SW480 (cell line): ENCODE measurements around the gene XKR3.
"Not testable (repeated sequence)": the region's sequence is repeated elsewhere in the genome, so short reads cannot be mapped to it uniquely, and the experiment has no call there.

Source experiments
- DNase-seq: peaks from one replicate; pipeline ENCODE4 v3.0.0-alpha.2; 2016; ENCODE audit warnings: low spot score

XKR3 gene

GRCh38 chr22:16824716-16825687 is at the start of gene XKR3:
TSS of gene XKR3 (minus strand) at chr22:16825411. CDS start at chr22:16808073, 17,338 bp downstream.
- DNase-seq: peak; percentile 11

GRCh38 chr22:16869640-16870039 is 44.4 kb upstream of the XKR3 start:
- DNase-seq: not testable (repeated sequence)

DNA sequence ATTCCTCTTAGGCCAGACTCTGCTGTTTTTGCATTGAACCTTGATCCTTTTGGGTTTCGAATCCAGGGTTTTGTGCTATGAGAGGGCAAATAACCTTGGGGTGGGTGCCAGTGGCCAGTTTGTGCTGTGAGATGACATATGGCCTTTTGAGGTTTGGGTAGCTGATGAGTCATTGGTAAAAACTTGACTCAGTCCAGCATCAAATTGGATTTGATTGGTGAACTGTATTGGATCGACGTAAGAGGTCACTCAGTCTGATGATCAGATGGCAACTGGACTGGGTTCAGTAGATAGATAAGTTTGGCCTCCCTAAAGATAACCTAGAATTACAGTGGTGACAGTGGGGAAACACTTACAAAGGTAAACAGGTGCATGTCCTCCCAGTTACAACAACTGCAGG is 41.0 kb upstream of the XKR3 start:
- DNase-seq: no peak

- not testable (repeated sequence) for DNase-seq
Measured at GRCh38 chr22:16856851-16857250, 31.6 kb upstream of the XKR3 start.

GRCh38 chr22:16854631-16855030 is 29.4 kb upstream of the XKR3 start:
- DNase-seq: no peak

GRCh38 chr22:16851268-16851996 is 26.2 kb upstream of the XKR3 start:
- DNase-seq: not testable (repeated sequence)

DNA sequence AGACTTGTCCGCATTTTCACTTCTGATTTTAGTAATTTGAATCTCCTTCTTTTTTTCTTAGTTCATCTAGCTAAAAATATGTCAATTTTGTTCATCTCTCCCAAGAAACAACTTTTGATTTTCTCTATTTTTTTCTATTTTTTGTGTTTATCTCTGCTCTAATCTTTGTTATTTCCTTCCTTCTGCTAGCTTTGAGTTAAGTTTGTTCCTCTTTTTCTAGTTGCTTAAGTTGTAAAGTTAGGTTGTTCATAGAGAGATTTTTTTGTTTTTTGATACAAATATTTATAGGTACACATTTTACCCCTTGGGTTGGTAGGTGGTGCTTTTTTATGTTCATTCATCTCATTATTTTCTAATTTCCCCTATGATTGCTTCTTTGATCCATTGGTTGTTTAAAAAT is 22.1 kb upstream of the XKR3 start:
- no peak for DNase-seq

DNA sequence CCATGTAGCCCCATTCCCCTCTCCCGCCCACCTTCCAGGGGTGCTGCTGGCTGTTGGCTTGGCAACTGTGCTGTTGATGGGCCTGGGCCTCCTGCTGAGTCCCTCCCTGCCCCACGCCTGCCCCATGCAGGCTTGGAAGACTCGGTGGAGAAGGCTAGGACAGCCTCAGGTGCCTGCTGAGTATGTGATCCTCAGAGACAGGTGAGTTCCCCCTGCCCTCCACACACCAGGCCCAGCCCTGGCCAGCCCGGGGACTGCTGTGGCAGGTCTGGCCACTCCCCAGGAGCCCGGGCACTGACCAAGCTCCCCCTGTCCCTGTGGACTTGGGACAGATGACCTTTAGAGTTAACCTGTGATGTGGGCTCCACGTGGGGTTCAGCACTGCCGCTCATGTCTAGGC is 20.7 kb upstream of the XKR3 start:
- no peak for DNase-seq

DNA sequence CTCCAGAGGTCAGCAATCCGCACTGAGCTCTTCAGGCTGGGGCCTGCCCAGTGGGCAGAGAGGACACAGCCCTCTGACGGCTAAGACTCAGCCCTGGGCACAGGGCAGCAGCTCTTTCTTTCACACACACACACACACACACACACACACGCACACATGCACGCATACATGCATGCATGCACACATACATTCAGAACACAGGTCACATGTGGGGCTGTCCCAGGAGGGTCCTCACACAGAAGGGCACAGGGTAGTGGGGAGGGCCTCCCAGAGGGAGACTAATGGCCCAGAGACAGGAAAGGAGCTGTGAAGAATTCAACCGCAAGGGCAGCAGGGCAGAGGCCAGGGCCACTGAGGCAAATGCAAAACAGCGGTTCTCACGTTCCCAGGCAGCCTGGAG is 20.3 kb upstream of the XKR3 start:
- DNase-seq: no peak

GRCh38 chr22:16844529-16844928 is 19.3 kb upstream of the XKR3 start:
- no peak for DNase-seq

- DNase-seq: no peak
Measured at GRCh38 chr22:16838073-16838472, 12.9 kb upstream of the XKR3 start.

- no peak for DNase-seq
Measured at GRCh38 chr22:16834971-16835370, 9.8 kb upstream of the XKR3 start.

DNA sequence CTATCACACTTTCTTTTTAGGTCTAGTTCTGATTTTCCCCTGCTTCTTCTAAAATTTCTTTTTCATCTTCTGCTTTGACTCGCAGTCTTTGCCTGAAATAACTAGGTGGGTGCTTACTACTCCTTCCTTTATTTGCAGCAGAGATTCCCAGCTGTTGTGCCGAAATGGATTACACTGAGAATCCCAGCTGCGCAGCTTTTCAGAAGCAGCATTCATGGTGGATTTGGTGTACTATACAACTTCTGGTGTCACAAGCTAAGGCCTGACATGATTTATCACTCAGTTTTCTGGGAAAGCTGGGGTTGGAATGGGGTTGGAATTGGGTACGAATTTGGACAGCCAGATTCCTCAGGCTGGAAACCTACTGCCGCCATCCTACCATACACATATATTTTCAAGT is 6.0 kb upstream of the XKR3 start:
- no peak for DNase-seq

GRCh38 chr22:16829985-16830384 is 4.8 kb upstream of the XKR3 start:
- no peak for DNase-seq

GRCh38 chr22:16828876-16829275 is 3.7 kb upstream of the XKR3 start:
- DNase-seq: no peak

DNA sequence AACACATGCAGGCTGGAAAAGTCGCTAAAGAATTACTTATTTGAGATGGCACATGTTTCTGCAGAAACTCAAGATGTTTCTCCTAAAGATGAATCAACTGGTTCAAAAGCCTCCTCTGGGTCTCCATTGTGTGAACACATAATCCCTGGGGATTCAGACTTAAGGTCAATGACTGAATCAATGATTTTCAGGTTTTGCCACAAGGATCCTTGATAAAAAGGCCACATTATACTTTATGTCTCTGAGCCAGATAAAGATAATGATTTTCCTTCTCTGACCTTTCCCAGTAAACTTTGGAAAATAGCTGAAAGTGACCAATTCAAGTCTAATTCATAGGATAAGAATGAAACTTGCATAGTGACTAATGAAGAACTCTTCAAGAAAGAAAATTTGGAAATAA is 2.3 kb upstream of the XKR3 start:
- no peak for DNase-seq

DNA sequence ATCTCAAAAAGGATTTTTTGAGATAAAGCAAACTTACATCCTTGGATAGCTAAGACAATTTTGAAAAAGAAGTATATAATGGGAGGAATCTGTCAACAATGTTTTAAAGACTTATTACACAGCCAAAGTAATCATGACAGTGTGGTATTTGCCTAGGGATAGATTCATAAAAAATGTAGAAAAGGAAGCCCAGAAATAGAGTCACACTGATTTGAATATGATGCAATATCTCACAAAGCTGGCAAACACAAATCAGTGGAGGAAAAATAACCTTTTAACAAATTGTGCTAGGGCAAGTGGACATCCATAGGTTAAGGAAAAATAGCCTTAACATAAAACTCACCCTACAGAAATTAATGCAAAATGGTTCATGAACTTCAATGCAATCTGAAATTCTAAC is 6.0 kb downstream of the XKR3 start:
- no peak for DNase-seq

DNA sequence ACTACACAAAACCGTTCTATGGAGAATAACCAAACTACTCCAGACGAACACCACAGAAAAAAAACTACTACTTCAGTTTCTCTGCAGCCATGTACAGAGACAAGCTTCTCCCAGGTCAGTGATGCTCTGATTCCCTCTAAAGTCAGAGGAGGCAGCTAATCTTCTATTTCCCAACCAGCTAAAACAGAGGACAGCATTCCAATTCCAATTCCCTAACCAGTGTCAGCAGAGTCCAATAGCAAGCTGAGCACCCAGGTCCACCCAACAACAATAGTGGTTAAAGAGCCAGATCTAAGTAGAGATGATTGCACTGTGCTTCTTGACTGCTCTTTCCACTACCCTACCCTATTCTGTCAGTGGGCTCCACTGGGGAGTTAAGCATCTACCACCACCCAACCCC is 6.7 kb downstream of the XKR3 start:
- no peak for DNase-seq

DNA sequence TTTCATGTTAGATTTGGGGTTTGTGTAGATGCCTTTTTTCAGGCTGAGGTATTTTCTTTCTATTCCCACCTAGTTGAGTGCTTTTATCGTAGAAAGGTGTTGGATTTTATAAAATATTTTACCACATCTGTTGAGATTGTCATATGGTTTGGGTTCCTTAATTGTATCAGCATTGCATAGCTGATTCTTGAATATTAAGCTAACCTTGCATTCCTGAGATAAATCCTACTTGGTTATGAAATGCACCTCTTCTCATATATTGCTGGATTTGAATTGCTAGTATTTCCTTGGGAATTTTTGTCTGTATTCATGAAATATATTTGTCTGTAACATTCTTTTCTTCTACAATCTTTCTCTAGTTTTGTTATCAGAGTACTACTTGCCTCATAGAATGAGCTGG is 10.1 kb downstream of the XKR3 start:
- DNase-seq: no peak

DNA sequence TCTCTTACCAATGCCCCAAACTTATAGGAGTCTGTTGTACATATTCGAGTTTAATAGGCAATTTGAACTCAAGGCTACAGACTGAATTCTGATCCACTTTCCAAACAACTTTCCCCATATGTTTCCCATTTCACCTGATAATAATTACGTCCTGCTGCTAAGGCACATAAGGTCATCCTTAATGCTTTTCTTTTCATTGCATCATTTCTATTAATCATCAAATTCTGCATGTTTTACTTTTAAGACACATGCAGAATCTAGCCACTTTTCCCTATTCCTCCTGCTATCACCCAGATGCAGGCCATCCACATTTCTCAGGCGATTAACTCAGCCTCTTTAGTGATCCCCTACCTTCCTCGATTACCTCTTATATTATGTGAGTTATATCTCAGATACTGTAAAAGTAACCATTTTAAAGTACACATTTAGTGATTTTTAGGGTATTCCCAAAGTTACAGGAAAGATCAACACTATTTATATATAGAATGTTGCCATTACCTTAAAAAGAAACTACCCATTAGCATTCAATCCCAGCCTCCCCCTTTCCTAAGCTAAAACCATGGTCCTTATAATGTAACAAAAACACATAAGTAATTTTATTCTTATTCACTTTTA is 14.9 kb downstream of the XKR3 start:
- no peak for DNase-seq

- no peak for DNase-seq
Measured at GRCh38 chr22:16808744-16809143, 16.5 kb downstream of the XKR3 start.

DNA sequence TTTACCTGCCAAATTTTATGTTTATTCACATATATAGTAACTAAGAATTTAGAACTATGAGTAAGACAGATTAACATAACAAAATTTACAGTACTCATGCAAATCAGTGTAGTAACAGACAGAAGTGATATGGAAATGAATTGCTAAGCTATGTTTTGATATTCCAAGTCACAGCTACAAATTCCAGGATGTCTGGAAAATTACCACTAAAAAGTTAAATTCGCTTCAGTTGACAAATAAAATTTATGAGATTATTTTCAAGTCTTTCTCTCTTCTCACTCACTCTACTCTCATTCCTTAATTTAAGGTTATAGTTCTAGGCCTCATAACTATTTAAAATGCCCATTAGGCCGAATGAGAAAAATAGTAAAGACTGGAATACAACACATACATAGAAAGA is 18.1 kb downstream of the XKR3 start:
- no peak for DNase-seq

DNA sequence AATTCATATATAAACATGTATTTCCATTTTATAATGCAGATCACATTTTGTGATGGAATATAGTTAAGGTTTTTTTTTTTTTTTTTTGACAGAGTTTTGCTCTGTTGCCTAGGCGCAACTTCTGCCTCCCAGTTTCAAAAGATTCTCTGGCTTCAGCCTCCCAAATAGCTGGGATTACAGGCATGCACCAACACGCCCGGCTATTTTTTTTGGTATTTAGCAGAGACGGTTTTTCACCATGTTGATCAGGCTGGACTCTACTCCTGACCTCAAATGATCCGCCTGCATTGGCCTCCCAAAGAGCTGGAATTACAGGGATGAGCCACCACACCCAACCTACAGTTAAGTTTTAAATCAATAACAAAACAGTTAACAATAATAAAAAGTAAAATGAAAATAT is 18.8 kb downstream of the XKR3 start:
- DNase-seq: no peak
